ENCODE measurements around the gene ANKMY1.

Gene ANKMY1

GRCh38 chr2:240435948-240436682 is 121.7 kb downstream of the ANKMY1 start:
- H3K36me3 ChIP-seq (ENCODE audit: low read length): no peaks in the 10 kb centered on the region
- no peaks in the 10 kb centered on the region for H3K79me2 ChIP-seq (ENCODE audit: insufficient read depth, low read length)
- no peaks in the 10 kb centered on the region for H3F3A ChIP-seq (ENCODE audit: insufficient read depth)
- H3K9me3 ChIP-seq (ENCODE audit: insufficient read depth, low read length): no peaks in the 10 kb centered on the region
- H3K4me2 ChIP-seq (ENCODE audit: low read depth, low read length, poor library complexity, severe bottlenecking): peak overlapping the region; percentile 46
- H3K9ac ChIP-seq (ENCODE audit: low read length): peak overlapping the region; percentile 29; the same call in 1 of the 2 replicates
- H3K9me2 ChIP-seq (replicated peaks; ENCODE audit: insufficient read depth, low read length): no peaks in the 10 kb centered on the region
- no peak overlapping the region for H3K27ac ChIP-seq (ENCODE audit: low read depth, low read length)
- H4K20me1 ChIP-seq (ENCODE audit: low read depth, low read length): no peaks in the 10 kb centered on the region
- H3K27me3 ChIP-seq (ENCODE audit: low read length): no peaks in the 10 kb centered on the region
- peak overlapping the region; percentile 36 for H3K4me3 ChIP-seq (ENCODE audit: insufficient read depth, low read length, poor library complexity, severe bottlenecking)
- TF ChIP-seq CTCF (IDR thresholded peaks at IDR 0.05; ENCODE audit: insufficient read depth, low read length, poor library complexity, severe bottlenecking) (no peak), EZH2phosphoT487 (conservative IDR thresholded peaks at IDR 0.05; ENCODE audit: low read length) (no peak)
- no peak overlapping the region for H2AFZ ChIP-seq (ENCODE audit: low read depth, low read length, severe bottlenecking)

GRCh38 chr2:240435457-240435947 is 122.3 kb downstream of the ANKMY1 start, which contains the start of gene GPC1:
Gene GPC1 (plus strand): TSS chr2:240435663. CDS start chr2:240435919, 256 bp downstream.
- Histone ChIP-seq H3K27me3 (ENCODE audit: low read length) (no peaks in the 10 kb centered on the region), H3K4me3 (ENCODE audit: insufficient read depth, low read length, poor library complexity, severe bottlenecking) (peak within 1 kb of the TSS; percentile 97), H3K9me2 (replicated peaks; ENCODE audit: insufficient read depth, low read length) (no peaks in the 10 kb centered on the region), H3K36me3 (ENCODE audit: low read length) (no peaks in the 10 kb centered on the region), H2AFZ (ENCODE audit: low read depth, low read length, severe bottlenecking) (peak within 1 kb of the TSS; percentile 99), H3F3A (ENCODE audit: insufficient read depth) (no peaks in the 10 kb centered on the region), H3K9me3 (ENCODE audit: insufficient read depth, low read length) (no peaks in the 10 kb centered on the region), H3K9ac (ENCODE audit: low read length) (peak within 1 kb of the TSS; percentile 91), H4K20me1 (ENCODE audit: low read depth, low read length) (no peaks in the 10 kb centered on the region), H3K27ac (ENCODE audit: low read depth, low read length) (no peak within 1 kb of the TSS), H3K79me2 (ENCODE audit: insufficient read depth, low read length) (no peaks in the 10 kb centered on the region), H3K4me2 (ENCODE audit: low read depth, low read length, poor library complexity, severe bottlenecking) (peak within 1 kb of the TSS; percentile 98)
- TF ChIP-seq EZH2phosphoT487 (conservative IDR thresholded peaks at IDR 0.05; ENCODE audit: low read length) (no peak), CTCF (IDR thresholded peaks at IDR 0.05; ENCODE audit: insufficient read depth, low read length, poor library complexity, severe bottlenecking) (no peak)

- no peaks in the 10 kb centered on the region for H3F3A ChIP-seq (ENCODE audit: insufficient read depth)
- H3K4me3 ChIP-seq (ENCODE audit: insufficient read depth, low read length, poor library complexity, severe bottlenecking): peak overlapping the region; percentile 97
- TF ChIP-seq EZH2phosphoT487 (conservative IDR thresholded peaks at IDR 0.05; ENCODE audit: low read length): no peak
- TF ChIP-seq CTCF (IDR thresholded peaks at IDR 0.05; ENCODE audit: insufficient read depth, low read length, poor library complexity, severe bottlenecking): no peak
- H3K27ac ChIP-seq (ENCODE audit: low read depth, low read length): no peak overlapping the region
- no peaks in the 10 kb centered on the region for H3K27me3 ChIP-seq (ENCODE audit: low read length)
- peak overlapping the region; percentile 98 for H3K4me2 ChIP-seq (ENCODE audit: low read depth, low read length, poor library complexity, severe bottlenecking)
- no peaks in the 10 kb centered on the region for H3K36me3 ChIP-seq (ENCODE audit: low read length)
- no peaks in the 10 kb centered on the region for H3K79me2 ChIP-seq (ENCODE audit: insufficient read depth, low read length)
- H3K9me3 ChIP-seq (ENCODE audit: insufficient read depth, low read length): no peaks in the 10 kb centered on the region
- peak overlapping the region; percentile 91 for H3K9ac ChIP-seq (ENCODE audit: low read length)
- peak overlapping the region; percentile 99 for H2AFZ ChIP-seq (ENCODE audit: low read depth, low read length, severe bottlenecking)
- H3K9me2 ChIP-seq (replicated peaks; ENCODE audit: insufficient read depth, low read length): no peaks in the 10 kb centered on the region
- no peaks in the 10 kb centered on the region for H4K20me1 ChIP-seq (ENCODE audit: low read depth, low read length)
Measured at GRCh38 chr2:240434728-240435456, 122.9 kb downstream of the ANKMY1 start.

Measured in SU-DHL-6 (cell line).